Measurements from ENCODE around the gene PROSER2.

Gene PROSER2, protein sequence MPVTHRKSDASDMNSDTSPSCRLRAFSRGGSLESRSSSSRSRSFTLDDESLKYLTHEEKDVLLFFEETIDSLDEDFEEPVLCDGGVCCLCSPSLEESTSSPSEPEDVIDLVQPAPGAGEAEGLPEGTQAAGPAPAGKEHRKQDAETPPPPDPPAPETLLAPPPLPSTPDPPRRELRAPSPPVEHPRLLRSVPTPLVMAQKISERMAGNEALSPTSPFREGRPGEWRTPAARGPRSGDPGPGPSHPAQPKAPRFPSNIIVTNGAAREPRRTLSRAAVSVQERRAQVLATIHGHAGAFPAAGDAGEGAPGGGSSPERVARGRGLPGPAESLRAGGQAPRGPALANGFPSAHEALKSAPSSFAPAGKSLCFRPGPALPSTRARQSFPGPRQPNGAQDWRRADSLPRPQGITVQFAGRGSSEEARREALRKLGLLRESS

DNA sequence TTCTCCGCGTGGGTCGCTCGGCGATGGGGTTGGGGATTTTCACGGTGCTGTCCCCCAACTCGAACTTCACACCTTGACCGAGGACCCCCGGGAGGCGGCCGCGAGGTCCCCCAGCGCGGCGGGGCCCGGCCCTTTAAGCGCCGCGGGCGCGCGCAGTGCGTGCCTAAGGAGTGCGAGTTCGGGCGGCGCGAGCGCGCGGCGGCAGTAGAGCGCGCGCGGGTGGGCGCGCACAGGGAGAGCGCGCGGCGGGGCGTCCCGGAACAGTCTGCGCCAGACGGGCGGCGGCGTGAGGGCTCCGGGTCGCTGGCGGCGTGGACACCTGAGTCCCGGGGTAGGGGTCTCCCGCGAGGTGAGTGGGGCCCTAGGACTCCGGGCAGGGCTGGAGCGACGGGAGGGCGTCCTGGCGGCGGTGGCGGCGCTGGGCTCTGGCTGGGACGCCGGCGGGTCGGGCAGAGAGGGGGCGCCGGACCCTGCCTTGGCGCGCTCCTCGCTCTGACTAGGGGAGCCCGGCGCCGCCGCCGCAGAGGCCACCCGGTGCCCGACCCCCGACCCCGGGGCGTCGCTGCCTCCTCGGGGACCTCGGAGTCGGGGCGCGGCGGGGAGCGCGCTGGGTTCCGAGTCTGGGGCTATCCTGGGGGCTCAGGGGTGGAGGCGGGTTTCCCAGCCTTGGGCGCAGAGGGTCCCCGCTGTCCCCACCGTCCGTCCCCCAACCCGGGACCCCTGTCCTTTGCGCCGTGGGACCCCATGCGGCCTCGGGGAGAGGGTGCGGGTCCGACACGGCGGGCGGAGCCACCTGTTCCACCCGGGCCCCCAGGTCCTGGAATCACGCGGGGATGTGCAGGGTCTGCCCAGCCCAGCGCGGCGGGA, at the start of gene PROSER2:
Gene PROSER2, plus strand, starts transcription at position 235 of the 867 bp plus-strand sequence. CDS start 28,722 bp downstream, outside the sequence.
- no peak for FAIRE-seq

DNA sequence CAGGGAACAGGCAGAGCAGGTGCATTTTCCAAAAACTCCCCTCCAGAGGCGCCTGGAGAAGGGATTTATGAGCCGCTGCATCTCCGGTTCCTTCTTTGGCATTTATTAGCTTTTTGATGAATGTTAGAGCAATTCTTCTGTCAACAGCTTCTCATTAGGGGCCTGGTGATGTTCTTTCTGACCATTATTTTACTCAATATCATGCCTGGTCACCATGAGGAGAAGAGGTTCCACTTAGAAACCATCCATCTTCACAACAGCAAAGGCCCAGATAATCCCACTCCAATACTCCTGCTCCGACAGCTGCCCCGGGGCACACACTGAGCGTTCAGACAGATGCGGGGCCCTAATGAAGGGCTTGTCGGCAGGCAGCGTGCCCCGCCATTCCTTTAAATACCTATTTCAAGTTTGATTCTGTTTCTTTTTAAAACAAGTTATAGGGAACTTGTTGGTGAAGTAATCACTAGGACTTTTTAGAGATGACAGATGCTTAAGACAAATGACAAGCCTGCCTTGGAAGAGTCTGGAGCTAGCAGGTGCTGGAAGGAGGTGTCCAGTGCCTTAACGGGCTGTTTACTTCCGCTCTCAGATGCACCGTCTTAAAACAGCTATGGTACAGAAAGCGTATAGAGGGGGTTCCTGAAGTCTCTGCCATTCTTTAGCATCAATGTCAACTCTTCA, 49.3 kb upstream of the PROSER2 start:
- no peak for FAIRE-seq

DNA sequence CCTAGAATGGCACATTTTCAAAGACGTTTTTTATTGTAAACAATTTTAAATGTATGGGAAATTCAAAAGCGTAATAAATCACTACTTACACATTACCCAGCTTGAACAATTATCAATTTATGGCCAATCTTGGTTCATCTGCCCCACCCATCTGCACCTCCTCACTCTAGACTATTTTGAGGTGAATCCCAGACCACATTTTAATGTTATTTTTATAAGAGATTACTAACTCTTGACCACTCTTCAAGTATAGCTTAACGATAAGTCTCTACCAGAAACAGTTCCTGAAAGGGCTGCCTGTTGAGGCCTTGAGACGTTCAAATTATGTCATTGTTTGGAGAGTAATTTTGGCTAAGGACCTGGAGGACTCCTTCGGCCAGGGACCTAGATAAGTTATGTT, 47.7 kb upstream of the PROSER2 start:
- no peak for FAIRE-seq

- FAIRE-seq, result no peak
Observed at GRCh38 chr10:11776080-11776479, 47.1 kb upstream of the PROSER2 start.

DNA sequence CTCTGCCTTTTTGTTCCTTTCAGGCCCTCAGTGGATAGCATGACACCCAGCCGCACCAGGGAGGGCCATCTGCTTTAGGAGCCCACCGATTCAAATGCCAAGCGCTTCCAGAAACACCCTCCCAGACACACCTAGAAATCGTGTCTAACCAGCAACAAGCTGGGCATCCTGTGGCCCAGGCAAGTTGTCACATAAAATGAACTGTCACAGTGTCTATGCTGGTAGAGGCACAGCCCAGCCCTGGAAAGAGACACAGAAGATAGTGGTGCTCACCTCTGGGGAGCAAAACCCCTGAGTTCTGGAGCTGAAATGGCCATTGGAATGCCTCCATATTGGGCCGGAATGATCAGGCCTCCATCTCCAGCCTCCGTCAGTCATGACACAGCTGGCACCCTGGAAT, 42.0 kb upstream of the PROSER2 start:
- FAIRE-seq, result no peak

- FAIRE-seq, result no peak
Observed at GRCh38 chr10:11782793-11783557, 40.2 kb upstream of the PROSER2 start.

- FAIRE-seq, result no peak
Observed at GRCh38 chr10:11783558-11783865, 39.6 kb upstream of the PROSER2 start.

DNA sequence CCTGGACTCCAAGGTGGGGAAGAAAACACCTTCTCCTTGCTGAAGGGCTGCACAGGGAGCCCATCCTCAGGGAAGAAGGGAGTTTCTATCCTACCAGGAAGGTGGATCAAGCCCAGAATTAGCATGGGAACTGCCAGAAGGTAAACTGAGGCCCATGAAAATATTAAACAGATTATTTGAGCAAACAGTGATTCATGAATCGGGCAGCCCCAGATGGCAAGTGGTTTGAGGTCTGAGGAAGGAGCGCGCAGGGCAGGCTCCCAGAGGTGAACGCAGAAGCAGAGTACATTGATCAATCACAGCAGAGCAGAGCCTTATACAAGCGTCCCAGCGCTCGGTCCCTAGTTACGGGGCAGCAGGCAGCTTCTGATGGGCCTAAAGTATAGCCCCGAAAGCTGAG, 35.8 kb upstream of the PROSER2 start:
- FAIRE-seq, result no peak

DNA sequence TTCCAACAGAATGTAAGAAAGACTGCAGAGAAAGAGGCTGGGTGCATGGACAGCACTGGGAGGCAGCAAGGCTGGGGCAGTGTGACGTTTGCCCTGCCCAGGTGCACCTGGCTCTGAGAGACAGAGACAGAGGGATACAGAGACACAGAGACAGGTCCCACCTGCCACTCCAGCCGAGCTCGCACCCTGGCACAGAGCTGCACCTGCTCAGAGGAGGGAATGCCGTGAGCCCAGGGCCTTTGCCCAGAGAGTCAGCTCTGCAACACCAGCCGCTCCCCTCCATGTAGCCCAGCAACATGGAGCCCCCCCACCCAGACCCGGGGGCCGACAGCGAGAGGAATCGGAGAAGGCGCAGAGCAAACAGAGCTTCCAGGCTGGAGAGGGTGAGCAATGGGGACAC, 35.3 kb upstream of the PROSER2 start:
- no peak for FAIRE-seq

DNA sequence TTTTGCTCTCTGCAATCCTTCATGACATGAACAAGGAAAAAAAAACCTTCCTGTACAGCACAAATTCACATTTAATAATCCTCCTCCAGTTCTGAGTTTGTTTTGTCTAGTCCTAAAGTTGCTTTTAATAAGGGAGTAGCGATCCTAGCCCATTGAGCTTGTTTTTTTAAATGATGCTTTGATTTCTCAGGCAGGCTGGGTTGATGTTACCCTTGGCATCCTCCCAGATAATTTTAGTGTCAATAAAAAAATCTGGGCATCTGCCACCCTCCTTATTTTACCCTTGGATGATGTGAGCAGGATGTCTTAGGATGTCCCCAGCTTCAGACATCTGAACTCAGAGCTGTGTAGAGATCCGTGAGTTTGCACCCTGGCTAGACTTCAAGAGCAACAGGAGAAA, 33.9 kb upstream of the PROSER2 start:
- no peak for FAIRE-seq

- no peak for FAIRE-seq
Observed at GRCh38 chr10:11789956-11790355, 33.2 kb upstream of the PROSER2 start.

- FAIRE-seq, result no peak
Observed at GRCh38 chr10:11793762-11794479, 29.2 kb upstream of the PROSER2 start.

DNA sequence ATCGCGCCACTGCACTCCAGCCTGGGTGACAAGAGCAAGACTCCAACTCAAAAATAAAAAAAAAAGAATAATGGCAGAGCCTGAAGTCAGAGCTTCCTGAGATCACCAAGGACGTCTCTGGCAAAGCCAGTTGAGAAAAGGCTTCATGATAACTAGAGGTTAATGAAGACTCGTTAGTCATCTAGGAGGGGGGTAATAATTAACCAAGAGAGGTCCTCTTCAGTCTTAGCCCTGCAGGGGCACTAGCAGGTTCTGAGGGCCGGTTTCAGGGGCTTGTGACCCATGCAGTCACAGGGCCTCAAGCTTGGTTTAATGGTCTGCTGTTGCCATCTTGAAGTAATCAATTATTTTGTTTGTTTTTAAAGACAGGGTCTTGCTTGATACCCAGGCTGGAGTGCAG, 28.6 kb upstream of the PROSER2 start:
- FAIRE-seq, result no peak

DNA sequence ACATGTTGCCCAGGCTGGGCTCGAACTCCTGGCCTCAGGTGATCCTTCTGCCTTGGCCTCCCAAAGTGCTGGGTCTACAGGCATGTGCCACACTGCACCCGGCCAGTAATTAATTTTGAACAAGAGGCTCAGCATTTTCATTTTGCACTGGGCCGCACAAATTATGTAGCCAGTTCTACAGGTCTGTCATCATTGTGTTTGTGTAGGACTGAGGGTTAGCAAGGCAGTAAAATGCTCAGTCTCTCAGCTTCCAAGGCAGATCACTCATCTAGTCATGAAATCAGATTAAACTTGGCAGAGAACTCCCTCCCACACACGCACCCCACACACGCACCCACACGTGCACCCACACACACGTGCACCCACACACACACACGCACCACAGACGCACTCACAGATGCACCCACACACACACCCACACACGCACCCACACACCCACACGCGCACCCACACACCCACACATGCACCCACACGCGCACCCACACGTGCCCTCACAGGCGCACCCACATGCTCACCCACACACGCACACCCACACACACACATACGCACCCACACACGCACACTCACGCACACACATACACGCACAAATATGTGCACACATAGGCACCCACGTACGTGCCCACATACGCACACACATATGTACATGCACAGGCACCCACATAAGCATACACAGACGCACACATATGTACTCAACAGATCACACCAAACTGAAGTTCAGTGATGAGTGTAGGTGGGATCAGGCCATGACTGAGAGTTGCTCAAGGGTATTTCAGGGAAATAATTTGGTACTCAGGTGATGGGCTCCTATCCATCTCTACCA, 27.8 kb upstream of the PROSER2 start:
- no peak for FAIRE-seq

GRCh38 chr10:11796474-11796873, 26.7 kb upstream of the PROSER2 start:
- FAIRE-seq, result no peak

DNA sequence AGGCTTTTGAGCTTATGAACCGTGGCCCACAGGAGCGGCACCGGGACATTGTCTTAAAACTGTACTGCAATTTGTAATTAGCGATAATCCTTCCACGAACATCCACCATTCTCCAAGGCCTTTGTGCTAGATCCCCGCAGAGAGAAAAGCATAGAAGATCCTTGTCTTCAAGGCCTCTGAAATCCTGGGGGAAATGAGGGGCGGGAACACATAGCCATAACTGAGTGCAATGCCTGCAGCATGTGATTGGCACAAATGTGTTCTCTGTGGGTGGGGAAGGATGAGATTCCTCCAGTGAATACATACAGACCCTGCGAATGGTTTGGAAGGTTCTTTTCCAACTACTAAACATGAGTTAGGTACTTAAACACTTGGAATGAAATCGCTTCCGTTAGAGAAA, 25.9 kb upstream of the PROSER2 start:
- no peak for FAIRE-seq

GRCh38 chr10:11797847-11798633, 25.1 kb upstream of the PROSER2 start:
- FAIRE-seq, result no peak

- FAIRE-seq, result no peak
Observed at GRCh38 chr10:11798845-11799735, 24.1 kb upstream of the PROSER2 start.

DNA sequence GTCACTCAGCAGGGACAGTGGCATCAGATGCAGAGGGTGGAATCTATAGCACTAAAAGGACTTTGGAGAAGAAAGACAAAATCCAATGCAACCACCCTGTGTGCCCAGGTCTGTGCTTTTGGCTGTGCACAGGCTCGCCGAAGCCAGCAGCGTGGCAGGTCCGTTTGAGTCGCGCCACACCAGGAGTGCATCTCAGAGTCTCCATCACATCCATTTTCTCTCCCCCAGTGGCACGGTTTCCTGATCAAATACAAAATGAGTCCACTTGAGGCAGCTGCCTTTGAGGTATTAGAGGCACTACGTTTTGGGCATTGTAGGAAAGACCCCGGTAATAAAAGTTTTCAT, 23.4 kb upstream of the PROSER2 start:
- no peak for FAIRE-seq

Measured in colon (tissue), 2 donors.